Parathyroid adenoma (tissue), 2 donors: ENCODE results near the gene ASRGL1.
"Not testable (repeated sequence)": the region's sequence is repeated elsewhere in the genome, so short reads cannot be mapped to it uniquely, and the experiment has no call there.

Experiments
- H2AFZ ChIP-seq: fragments of 300-600 bp; sonication (generic); one replicate; pipeline ENCODE4 v1.7.0; 2017; ENCODE audit warnings: antibody characterized with exemption, mild to moderate bottlenecking
- H3K27ac ChIP-seq: fragments of 300-600 bp; sonication (generic); one replicate; pipeline ENCODE4 v1.7.0; 2017
- H3K27me3 ChIP-seq: fragments of 300-600 bp; sonication (generic); one replicate; pipeline ENCODE4 v1.7.0; 2017; ENCODE audit warnings: low read length; ENCODE audit not compliant: control insufficient read depth, insufficient read depth
- H3K36me3 ChIP-seq: fragments of 300-600 bp; sonication (generic); one replicate; pipeline ENCODE4 v1.7.0; 2017; ENCODE audit warnings: low read length; ENCODE audit not compliant: control insufficient read depth, insufficient read depth
- H3K4me1 ChIP-seq: fragments of 300-600 bp; sonication (generic); one replicate; pipeline ENCODE4 v1.7.0; 2017; ENCODE audit warnings: control low read depth
- H3K4me2 ChIP-seq: fragments of 300-600 bp; sonication (generic); one replicate; pipeline ENCODE4 v1.7.0; 2017; ENCODE audit warnings: low read length
- H3K4me3 ChIP-seq: fragments of 300-600 bp; sonication (generic); one replicate; pipeline ENCODE4 v1.7.0; 2017; ENCODE audit warnings: low read depth, low read length
- H3K79me2 ChIP-seq: fragments of 300-600 bp; sonication (generic); one replicate; pipeline ENCODE4 v1.7.0; 2017; ENCODE audit warnings: control low read depth
- H3K9ac ChIP-seq: fragments of 300-600 bp; sonication (generic); one replicate; pipeline ENCODE4 v1.7.0; 2017; ENCODE audit warnings: mild to moderate bottlenecking
- H3K9me3 ChIP-seq: fragments of 300-600 bp; sonication (generic); one replicate; pipeline ENCODE4 v1.7.0; 2017; ENCODE audit warnings: low read length; ENCODE audit not compliant: control insufficient read depth
- CTCF ChIP-seq: fragments of 300-600 bp; sonication (generic); IDR thresholded peaks from one replicate; pipeline ENCODE4 v1.7.0; 2017; ENCODE audit warnings: antibody characterized with exemption, mild to moderate bottlenecking
- donor health status: primary hyperparathyroidism.

The ASRGL1 gene

GRCh38 chr11:62341588-62341987 lies 4.3 kb downstream of the ASRGL1 start:
- Histone ChIP-seq H3K27me3 (no peaks in the 10 kb centered on the region), H3K36me3 (no peaks in the 10 kb centered on the region), H3K4me3 (no peak overlapping the region), H3K9ac (no peak overlapping the region), H2AFZ (no peak overlapping the region), H3K4me2 (no peak overlapping the region), H3K9me3 (no peaks in the 10 kb centered on the region), H3K4me1 (no peaks in the 10 kb centered on the region), H3K79me2 (peaks cover 3% of the 10 kb centered on the region), H3K27ac (no peak overlapping the region)
- TF ChIP-seq CTCF: no peak

GRCh38 chr11:62343646-62344190 lies 6.5 kb downstream of the ASRGL1 start:
- H3K36me3 ChIP-seq, H3K27me3 ChIP-seq, H3K9ac ChIP-seq, H3K79me2 ChIP-seq, H2AFZ ChIP-seq, H3K4me3 ChIP-seq, H3K4me1 ChIP-seq, H3K4me2 ChIP-seq, H3K9me3 ChIP-seq, H3K27ac ChIP-seq: not testable (repeated sequence)

GRCh38 chr11:62344210-62344609 lies 7.0 kb downstream of the ASRGL1 start:
- H3K27me3 ChIP-seq: no peaks in the 10 kb centered on the region
- H3K9ac ChIP-seq: no peak overlapping the region
- no peak overlapping the region for H3K4me3 ChIP-seq
- H3K79me2 ChIP-seq: peaks cover 3% of the 10 kb centered on the region
- no peaks in the 10 kb centered on the region for H3K36me3 ChIP-seq
- no peaks in the 10 kb centered on the region for H3K9me3 ChIP-seq
- H2AFZ ChIP-seq: no peak overlapping the region
- no peak overlapping the region for H3K27ac ChIP-seq
- H3K4me2 ChIP-seq: no peak overlapping the region
- no peak for TF ChIP-seq CTCF
- H3K4me1 ChIP-seq: no peaks in the 10 kb centered on the region

- Histone ChIP-seq H3K4me1 (no peaks in the 10 kb centered on the region), H3K4me2 (no peak overlapping the region), H3K27me3 (no peaks in the 10 kb centered on the region), H2AFZ (no peak overlapping the region), H3K36me3 (no peaks in the 10 kb centered on the region), H3K4me3 (no peak overlapping the region), H3K27ac (no peak overlapping the region), H3K9me3 (no peaks in the 10 kb centered on the region), H3K9ac (no peak overlapping the region), H3K79me2 (peaks cover 3% of the 10 kb centered on the region)
- no peak for TF ChIP-seq CTCF
These were observed 8.6 kb downstream of the ASRGL1 start for GRCh38 chr11:62345861-62346260.

GRCh38 chr11:62352355-62353336 lies 15.4 kb downstream of the ASRGL1 start:
- H3K9me3 ChIP-seq: no peaks in the 10 kb centered on the region
- H3K36me3 ChIP-seq: no peaks in the 10 kb centered on the region
- no peaks in the 10 kb centered on the region for H3K27me3 ChIP-seq
- no peak for TF ChIP-seq CTCF
- H3K4me3 ChIP-seq: no peak overlapping the region
- no peak overlapping the region for H3K4me2 ChIP-seq
- no peaks in the 10 kb centered on the region for H3K79me2 ChIP-seq
- no peak overlapping the region for H3K9ac ChIP-seq
- no peak overlapping the region for H3K27ac ChIP-seq
- no peak overlapping the region for H2AFZ ChIP-seq
- no peaks in the 10 kb centered on the region for H3K4me1 ChIP-seq
